HUES6 (cell line): ENCODE results near the gene NACC1.

ENCODE experiments used
- H3K27ac ChIP-seq: 2 replicates; pipeline ENCODE4 v1.7.0; 2013; ENCODE audit warnings: low read depth, mild to moderate bottlenecking, low read length, inconsistent platforms
- H3K27me3 ChIP-seq: 2 replicates; pipeline ENCODE4 v1.6.1; 2013; ENCODE audit warnings: low read length; ENCODE audit not compliant: control insufficient read depth, insufficient read depth
- H3K36me3 ChIP-seq: 2 replicates; pipeline ENCODE4 v1.6.1; 2013; ENCODE audit warnings: low read length; ENCODE audit not compliant: control insufficient read depth, insufficient read depth
- H3K4me1 ChIP-seq: 2 replicates; pipeline ENCODE4 v1.6.1; 2013; ENCODE audit warnings: low read length; ENCODE audit not compliant: control insufficient read depth, insufficient read depth
- H3K4me3 ChIP-seq: 2 replicates; pipeline ENCODE4 v1.5.1; 2013; ENCODE audit warnings: low read depth, low read length
- H3K9ac ChIP-seq: one replicate; pipeline ENCODE4 v1.6.1; 2013; ENCODE audit warnings: mild to moderate bottlenecking, low read length
- H3K9me3 ChIP-seq: 2 replicates; pipeline ENCODE4 v1.6.1; 2013; ENCODE audit warnings: low read depth, low read length; ENCODE audit not compliant: control insufficient read depth, insufficient read depth

NACC1 gene

GRCh38 chr19:13095934-13096927, 21.8 kb upstream of the NACC1 start:
- H3K9ac ChIP-seq, result peak overlapping the region; percentile 9
- peaks cover 89% of the 10 kb centered on the region for H3K27me3 ChIP-seq
- no peaks in the 10 kb centered on the region for H3K36me3 ChIP-seq
- peak overlapping the region; percentile 61 for H3K4me3 ChIP-seq
- no peaks in the 10 kb centered on the region for H3K9me3 ChIP-seq
- H3K4me1 ChIP-seq, result peaks cover 27% of the 10 kb centered on the region
- H3K27ac ChIP-seq, result no peak overlapping the region

DNA sequence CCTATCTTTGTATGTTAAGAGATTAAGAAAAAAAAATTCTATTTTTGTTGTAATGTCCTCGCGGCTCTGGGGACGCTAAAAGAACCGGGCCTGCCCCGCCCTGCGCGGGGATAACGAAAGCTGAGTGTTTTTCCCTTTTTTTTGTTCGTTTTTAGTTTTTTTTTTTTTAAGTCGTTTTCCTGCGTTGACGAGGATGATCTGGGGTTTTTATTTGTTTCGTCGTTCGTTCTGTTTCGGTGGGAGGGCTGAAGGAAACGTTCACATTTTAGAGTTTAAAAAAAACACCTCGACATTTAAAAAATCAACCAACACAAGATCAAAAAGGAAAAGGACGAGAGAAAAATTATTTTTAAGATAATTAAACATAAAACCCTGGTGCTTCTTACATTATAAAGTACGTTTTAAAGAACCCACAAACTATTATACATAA, 21.0 kb upstream of the NACC1 start:
- peak overlapping the region; percentile 41; the same call in 1 of the 2 replicates for H3K4me3 ChIP-seq
- peaks cover 22% of the 10 kb centered on the region for H3K4me1 ChIP-seq
- no peak overlapping the region for H3K9ac ChIP-seq
- H3K27me3 ChIP-seq, result peaks cover 85% of the 10 kb centered on the region
- no peaks in the 10 kb centered on the region for H3K36me3 ChIP-seq
- no peaks in the 10 kb centered on the region for H3K9me3 ChIP-seq
- H3K27ac ChIP-seq, result no peak overlapping the region

DNA sequence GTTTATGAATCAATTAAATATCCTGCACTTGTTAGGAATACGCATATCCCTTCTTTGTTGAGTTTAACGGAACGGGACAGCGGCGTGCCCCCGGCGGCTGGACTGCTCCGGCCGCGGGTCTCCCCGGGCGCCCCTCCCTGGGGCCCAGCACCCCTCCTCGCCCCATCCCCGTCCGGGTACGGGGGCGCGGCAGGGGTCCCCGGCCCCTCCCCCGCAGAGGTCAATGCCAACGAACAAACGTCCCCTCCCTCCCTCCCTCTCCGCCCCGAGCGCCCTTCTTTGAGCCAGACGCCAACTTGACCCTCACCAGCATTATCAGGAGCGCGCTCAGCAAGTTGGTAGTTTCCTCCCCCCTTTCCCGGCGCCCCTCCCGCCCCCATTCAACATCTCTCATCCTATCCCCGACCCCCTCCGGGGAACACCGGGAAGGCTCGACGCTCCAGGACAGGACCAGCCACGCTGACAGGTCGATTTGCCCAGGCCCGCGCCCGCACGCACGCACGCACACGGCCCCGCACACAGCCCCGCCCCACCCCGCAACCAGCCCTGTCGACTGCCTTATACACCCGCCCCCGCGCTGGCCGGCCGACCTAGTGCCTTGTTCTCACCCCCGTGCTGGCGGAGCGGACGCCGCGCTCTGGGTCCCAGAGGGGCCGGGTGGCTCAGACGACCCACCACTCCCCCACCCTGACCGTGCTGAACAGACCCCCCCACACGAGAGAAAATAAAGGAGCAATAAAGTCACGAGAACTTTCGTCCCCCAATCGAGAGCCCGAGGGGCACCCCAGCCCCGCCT, 20.4 kb upstream of the NACC1 start:
- peaks cover 22% of the 10 kb centered on the region for H3K4me1 ChIP-seq
- H3K9ac ChIP-seq, result no peak overlapping the region
- H3K27me3 ChIP-seq, result peaks cover 82% of the 10 kb centered on the region
- no peaks in the 10 kb centered on the region for H3K9me3 ChIP-seq
- H3K36me3 ChIP-seq, result no peaks in the 10 kb centered on the region
- peak overlapping the region; percentile 41; the same call in 1 of the 2 replicates for H3K4me3 ChIP-seq
- H3K27ac ChIP-seq, result no peak overlapping the region

DNA sequence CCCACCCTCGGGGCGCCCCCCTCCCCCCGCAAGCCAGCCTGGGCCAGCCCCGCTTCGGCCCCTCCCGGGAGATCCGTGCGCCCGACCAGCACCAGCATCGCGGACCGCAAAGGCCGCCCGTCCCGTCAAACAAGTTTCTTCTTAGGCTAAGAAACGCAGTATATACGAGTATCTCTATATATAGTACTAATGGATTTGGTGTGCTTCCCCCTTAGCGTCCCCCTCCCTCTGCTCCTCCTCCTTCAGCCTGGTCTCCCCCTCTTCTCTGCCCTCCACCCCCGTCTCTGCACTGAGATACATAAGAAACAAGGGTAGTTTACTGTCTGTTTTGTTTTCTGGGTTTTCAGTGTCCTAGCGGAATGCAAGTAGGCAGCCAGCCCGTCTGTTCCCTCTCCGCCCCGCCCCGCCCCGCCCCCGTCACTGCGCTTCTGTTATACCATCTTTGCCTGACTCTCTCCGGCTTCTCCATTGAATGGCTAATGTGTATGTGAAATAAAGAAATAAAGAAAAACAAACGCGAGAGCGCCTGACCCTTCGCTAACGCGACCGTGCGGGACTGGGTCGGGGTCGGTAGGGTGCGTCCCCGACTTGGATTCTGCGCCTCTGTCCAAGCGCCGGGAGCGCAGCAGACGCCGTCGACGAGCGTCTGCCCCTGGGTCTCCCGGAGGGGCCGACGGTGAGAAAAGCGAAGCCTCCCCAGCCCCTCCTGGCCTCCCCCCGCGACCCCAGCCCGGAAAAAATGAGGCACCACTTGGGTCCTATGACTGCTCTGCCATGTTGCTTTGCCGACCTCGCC, 19.6 kb upstream of the NACC1 start:
- H3K9ac ChIP-seq, result no peak overlapping the region
- H3K4me1 ChIP-seq, result peaks cover 24% of the 10 kb centered on the region
- H3K27ac ChIP-seq, result no peak overlapping the region
- H3K27me3 ChIP-seq, result peaks cover 77% of the 10 kb centered on the region
- peak overlapping the region; percentile 34 for H3K4me3 ChIP-seq
- H3K36me3 ChIP-seq, result no peaks in the 10 kb centered on the region
- no peaks in the 10 kb centered on the region for H3K9me3 ChIP-seq

DNA sequence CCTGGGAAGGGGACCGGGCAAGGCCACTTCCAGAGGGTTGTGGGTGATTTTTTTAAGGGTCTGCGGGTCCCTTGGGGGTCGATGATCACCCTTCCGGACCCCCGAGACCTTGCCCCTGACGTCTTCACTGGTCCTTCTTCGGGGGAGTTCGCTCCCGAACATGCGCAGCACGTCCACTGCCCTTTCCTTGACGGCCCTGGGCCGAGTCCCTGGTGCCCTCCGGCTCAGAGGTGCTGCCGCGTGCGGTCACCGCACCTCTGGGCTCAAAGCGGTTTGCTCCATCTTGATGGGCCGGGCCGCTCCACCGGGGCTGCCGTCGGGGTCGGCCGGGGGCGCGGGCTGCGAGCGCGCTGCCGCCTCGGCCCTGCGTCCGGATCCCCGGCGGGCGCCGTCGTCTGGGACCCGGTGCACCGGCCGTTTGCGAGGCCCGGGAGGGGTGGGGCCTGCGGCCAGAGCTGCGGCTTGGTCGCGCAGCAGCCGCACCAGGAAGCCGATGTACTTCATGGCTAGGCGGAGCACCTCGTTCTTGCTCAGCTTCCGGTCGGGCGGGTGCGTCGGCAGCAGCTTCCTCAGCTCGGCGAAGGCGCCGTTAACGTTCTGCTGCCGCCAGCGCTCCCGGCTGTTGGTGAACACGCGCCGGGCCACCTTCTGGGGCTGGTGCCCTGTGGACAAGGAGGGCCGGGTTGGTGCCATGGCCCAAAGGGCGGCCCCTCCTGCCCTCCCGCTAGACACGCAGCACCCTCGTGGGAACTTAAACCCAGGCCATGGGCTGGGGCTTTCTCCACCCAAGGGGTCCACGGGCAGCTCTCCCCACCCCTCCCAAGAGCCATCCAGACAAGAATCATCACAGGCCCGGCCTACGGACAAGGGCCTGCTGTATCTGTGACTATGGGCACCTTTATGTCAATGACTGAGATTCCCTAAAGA, 18.7 kb upstream of the NACC1 start:
- no peaks in the 10 kb centered on the region for H3K36me3 ChIP-seq
- peaks cover 17% of the 10 kb centered on the region for H3K4me1 ChIP-seq
- H3K27me3 ChIP-seq, result peaks cover 72% of the 10 kb centered on the region
- H3K4me3 ChIP-seq, result peak overlapping the region; percentile 34
- H3K27ac ChIP-seq, result no peak overlapping the region
- no peaks in the 10 kb centered on the region for H3K9me3 ChIP-seq
- H3K9ac ChIP-seq, result no peak overlapping the region

DNA sequence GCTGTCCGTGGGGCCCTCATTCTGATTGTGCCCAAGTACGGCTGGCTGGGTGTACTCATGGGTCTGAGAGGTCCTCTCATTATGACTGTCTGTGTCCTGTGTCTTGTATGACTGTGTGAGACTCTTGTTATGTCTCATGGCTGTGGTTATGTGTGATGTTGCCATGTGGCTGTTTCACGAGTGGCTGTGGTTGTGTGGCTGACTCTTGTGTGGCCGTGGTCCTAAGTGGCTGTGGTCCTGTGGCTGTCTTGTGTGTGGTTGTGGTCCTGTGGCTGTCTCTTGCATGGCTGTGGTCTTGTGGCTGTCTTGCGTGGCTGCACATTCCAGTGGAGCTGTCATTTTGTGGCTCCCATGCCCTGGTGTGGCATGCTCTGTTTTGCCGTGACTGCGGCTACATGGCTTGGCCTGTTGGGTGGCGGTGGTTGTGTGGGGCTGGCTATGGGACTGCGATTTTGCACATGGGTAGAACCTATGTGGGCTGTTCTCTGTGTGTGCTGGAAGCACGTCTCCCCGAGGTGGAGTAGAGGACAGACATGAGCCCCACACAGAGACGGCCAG, 18.0 kb upstream of the NACC1 start:
- Histone ChIP-seq H3K36me3 (peaks cover 5% of the 10 kb centered on the region), H3K9ac (no peak overlapping the region), H3K9me3 (no peaks in the 10 kb centered on the region), H3K27me3 (peaks cover 66% of the 10 kb centered on the region), H3K4me3 (no peak overlapping the region), H3K4me1 (peaks cover 12% of the 10 kb centered on the region), H3K27ac (no peak overlapping the region)

- Histone ChIP-seq H3K4me3 (no peak overlapping the region), H3K36me3 (peaks cover 6% of the 10 kb centered on the region), H3K4me1 (peaks cover 12% of the 10 kb centered on the region), H3K9ac (no peak overlapping the region), H3K9me3 (no peaks in the 10 kb centered on the region), H3K27ac (no peak overlapping the region), H3K27me3 (peaks cover 58% of the 10 kb centered on the region)
Observed at GRCh38 chr19:13100841-13101589, 17.0 kb upstream of the NACC1 start.

GRCh38 chr19:13101590-13102415, 16.3 kb upstream of the NACC1 start:
- H3K4me1 ChIP-seq, result peaks cover 12% of the 10 kb centered on the region
- peaks cover 51% of the 10 kb centered on the region for H3K27me3 ChIP-seq
- peak overlapping the region; percentile 70; the same call in 1 of the 2 replicates for H3K27ac ChIP-seq
- H3K9me3 ChIP-seq, result no peaks in the 10 kb centered on the region
- H3K36me3 ChIP-seq, result peaks cover 6% of the 10 kb centered on the region
- H3K9ac ChIP-seq, result peak overlapping the region; percentile 76
- peak overlapping the region; percentile 54 for H3K4me3 ChIP-seq

DNA sequence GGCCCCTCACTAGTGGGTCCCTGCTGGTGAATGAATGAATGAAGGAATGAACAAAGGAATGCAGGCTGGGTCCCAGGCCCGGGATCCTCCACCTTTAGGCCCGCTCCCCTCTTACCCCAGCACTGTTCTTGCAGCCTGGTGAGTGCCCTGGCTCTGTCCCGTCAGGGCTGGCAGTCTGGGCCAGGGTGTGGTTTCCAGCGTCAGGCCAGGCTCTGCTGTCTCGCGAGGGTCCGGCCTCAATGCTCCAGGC, 15.7 kb upstream of the NACC1 start:
- Histone ChIP-seq H3K27ac (peak overlapping the region; percentile 70; the same call in 1 of the 2 replicates), H3K27me3 (peaks cover 46% of the 10 kb centered on the region), H3K9ac (peak overlapping the region; percentile 76)

More for the DNA sequence above, 15.7 kb upstream of the NACC1 start:
- peaks cover 12% of the 10 kb centered on the region for H3K4me1 ChIP-seq
- peaks cover 8% of the 10 kb centered on the region for H3K36me3 ChIP-seq
- H3K4me3 ChIP-seq, result peak overlapping the region; percentile 54
- H3K9me3 ChIP-seq, result no peaks in the 10 kb centered on the region
